ENCODE data around the gene PLA2G4D.

The PLA2G4D gene

DNA sequence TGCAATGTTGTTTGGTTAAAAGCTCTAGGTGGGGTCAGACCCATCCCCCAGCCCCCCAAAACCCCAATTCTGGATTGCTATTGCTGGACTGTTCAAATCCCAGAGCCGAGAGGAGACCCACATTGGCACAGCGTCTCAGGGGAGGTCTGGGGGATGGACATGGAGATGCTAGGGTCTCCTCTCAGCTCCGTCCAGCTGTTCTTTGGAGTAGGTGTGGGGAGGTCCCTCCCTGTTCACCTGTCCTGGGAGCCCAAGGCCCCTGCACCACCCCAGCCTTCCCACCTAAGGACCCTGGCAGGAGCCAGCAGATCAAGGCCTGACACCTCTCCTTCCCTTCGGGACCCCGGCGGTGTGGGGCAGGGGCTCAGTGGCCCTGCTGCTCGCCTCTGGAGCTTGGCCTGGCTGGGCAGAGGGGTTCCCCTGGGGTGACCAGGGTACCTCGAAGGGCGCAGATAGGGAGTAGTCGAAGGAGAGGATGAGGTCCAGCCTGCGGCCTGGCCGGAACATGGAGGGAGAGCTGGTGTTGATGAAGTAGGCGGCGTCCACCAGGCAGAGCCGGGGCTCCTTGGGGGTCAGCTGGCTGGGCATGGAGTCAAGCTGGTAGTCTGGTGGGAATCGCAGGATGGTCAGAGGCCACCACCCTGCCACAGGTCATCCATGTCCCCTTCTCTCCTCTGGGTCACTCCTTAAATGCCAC lies 23.9 kb downstream of the PLA2G4D start:
- DNase-seq: no peak

DNA sequence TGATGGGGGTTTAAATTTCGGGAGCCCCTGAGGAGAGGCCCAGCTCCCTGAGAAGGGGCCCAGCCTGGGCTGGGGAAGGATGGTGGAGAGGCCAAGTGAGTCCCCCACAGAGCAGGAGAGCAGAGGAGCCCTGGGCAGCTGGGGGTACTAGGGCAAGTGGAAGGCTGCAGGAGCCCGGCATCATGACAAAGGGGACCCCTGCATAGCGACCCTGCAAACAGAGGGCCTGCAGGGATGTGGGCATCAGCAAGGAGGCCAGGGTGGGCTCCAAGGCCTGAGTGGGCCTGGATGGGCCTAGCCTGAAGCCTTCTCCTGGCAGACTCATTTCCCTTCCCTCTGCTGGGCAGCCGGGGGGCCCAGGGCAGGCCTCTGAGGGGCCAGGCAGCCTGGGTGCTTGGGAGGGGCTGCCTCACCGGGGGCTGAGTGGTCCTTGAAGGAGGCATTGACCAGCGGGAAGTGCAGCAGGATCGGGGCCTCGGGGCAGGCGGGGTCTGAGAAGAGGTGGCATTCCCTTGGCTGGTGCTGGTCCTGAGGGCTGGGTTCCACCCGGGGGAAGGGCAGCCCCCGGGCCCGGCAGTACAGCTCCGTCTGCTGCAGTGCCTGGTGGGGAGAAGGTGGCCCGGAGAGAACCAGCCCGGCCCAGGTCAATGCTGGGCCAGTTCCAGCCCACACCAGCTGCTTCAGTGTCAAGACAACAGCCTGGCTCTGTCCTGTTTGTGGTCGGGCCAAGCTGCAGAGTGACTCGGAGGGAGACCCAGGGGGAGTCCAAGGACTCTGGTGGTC lies 24.7 kb downstream of the PLA2G4D start:
- DNase-seq: no peak

DNA sequence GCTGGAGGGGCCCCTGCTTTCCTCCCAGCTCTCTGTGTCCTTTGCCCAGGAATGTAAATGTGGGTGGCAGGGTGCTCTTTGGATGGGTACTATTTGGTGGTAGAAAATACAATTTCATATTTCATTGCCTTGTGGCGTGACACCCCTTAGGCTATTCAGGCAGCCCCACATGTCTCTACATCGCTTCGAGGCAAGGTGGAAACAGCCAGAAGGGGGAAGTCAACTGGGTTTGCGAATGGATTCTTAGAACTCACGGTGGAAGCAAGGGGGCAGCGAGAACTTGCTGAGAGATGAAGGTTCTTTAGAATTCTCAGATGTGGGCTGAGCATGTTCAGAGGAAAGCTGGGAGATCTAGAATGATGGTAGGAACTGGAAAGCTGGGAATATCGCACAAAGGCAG lies 25.3 kb downstream of the PLA2G4D start:
- DNase-seq: no peak

DNA sequence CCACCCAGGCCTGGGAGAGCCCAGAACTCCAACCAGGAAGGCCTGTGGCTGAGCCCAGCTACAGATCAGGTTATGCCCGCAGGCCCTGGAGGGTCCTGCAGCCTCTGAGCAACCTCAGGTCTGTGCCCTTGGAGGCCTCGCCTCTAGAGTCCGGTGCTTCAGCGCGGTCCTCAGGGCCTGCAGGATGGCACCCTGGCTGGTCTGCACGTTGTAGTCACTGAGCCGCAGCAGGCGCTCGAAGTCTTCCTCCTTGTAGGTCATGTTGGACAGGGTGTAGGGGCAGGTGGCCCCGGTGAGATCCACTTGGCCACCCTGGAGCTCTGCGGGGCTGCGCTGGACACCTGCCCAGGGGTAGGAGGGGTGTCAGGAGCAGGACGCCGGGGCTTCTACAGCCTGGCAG lies 25.8 kb downstream of the PLA2G4D start:
- no peak for DNase-seq

DNA sequence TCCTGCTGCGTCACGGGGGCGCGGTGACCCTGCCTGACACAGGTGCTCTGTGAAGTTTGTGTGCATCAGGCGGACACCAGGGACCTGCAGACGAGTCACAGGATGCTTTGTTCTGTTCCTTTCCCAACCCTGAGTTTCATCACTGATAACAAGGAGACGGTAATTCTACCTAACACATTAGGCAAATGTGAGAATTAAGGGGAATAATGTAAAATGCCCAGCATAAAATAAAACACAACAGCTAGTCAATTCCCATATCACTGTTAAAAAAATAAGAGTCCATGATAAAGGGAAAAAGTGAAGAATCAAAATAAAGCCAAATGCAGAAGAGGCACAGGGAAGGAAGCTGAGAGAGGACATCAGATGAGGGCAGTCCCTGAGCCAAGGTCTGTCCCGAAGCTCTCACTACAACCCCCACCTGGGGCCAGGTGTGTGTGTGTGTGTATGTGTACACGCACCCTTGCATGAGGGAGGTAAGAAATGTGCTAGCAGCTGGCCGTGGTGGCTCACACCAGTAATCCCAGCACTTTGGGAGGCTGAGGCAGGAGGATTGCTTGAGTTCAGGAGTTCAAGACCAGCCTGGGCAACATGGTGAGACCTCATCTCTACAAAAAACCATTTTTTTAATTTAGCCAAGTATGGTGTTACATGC lies 27.5 kb downstream of the PLA2G4D start:
- no peak for DNase-seq

DNA sequence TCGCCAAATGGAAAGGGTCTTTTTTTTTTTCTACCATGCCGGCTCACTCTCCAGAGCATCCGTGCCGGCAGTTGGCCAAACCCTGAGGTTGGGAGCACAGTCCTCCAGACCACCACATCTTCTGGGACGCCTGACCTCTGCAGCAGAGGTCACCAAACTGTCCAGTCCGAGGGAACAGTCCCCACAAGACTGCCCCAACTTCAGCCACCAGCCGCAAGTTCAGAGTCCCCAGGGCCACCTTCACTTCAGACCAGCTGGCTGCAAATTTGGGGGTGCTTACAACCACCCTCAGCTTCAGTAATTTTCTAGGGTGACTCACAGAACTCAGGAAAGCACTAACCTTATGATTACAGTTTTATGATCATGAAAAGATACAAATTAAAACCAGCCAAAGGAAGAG lies 28.9 kb downstream of the PLA2G4D start:
- DNase-seq: no peak

DNA sequence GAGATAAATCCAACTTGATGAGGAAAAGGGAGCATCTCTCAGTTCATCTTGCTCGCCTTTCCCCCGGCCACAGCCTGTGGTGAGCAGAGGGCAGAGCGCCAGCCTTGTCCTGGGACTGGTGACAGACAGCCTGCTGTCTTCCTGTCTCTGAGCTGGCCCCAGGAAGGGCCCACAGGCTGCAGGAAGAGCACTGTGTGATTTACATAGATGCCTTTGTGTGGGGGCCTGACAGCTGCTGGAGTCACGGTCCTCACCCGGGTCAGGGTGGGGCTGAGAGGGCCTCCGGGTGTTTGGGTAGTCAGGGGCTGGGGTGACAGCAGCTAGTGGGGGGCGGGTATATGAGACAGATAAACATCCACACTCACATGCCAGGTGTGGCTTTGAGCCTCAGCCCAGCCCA lies 29.3 kb downstream of the PLA2G4D start:
- DNase-seq: no peak

DNA sequence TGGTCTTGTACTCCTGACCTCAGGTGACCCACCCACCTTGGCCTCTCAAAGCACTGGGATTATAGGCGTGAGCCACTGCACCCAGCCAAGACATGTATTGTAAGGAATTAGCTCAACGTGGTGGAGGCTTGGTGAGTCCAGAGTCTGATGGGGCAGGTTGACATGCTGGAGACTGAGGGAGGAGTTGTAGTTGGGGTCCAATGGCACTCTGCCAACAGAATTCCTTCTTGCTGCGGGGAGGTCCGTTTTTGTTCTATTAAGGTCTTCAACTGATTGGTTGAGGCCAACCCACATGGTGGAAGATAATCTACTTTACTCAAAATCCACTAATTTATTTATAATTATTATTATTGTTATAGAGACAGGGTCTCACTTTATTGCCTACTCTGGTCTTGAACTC lies 30.1 kb downstream of the PLA2G4D start:
- DNase-seq: no peak

DNA sequence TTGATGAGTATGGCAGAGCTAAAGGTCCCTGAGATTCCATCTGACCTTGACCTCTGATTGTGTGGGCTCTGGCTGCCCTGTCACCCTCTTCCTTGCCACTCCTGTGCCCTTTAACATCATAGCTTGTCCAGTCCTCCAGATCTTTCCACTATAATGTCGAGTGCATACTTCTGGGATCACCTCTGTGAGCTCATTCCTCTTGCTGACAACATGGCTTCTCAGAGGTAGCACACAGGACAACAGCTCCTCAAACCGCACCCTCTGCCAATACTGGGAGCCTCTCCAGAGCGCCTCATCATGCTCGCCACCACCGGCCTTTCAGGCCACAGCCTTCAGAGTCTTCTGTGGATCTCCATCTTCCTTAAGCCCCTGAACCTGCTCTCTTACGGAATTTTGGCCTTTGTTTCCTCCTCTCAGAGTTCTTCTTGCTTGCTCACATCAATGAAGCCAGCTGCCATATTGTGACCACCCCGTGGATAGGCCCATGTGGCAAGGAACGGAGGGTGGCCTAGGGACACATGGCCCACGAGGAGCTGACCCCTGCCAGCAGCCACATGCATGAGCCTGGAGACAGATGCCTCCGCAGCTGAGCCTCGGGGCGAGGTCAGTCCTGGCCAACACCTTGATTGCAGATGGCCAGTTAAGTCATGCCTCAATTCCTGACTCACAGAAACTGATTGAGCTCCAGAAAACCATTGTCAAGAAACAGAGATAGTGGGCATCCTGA lies 31.1 kb downstream of the PLA2G4D start:
- DNase-seq: no peak

DNA sequence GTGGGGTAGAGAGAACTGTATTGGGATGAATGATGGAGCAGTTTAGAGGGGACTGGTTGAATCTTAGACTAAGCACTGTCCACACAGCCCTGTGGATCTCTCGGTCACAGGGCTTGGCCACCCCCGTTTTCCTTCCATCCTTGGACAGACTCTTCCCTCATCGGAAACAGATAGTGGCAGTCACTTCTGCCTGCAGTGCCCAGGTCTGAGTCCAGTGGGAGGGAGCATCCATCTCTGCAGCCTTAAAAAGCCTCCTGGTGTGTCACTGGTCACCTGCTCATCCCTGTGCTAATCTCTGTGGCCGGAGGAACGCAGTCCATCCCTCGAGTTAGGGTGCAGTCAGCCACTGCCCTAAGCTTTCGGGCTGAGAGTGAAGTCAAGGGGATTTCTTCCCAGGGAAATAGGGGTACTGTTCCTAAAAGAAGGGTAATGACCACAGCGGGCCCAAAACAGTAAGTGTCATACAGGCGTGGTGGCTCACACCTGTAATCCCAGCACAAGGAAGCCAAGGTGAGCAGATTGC lies 32.0 kb downstream of the PLA2G4D start:
- DNase-seq: no peak

DNA sequence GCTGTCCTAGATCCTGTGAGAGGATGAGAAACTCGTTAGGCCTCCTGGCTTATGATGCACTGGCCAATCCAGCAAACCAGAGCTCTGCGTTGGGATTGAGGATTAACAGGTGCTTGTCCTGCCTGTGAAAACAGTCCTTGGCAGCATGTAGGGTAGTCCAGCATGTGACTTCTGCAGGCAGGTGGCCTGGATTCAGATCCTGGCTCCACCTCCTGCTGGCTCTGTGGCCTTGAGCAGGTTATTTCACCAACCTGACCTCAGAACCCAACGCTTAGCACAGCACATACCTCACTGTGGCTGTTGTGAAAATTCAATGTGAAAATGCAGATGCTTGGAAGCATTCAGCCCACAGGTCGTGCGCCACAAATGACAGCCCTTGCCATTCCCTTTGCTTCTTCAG lies 33.6 kb downstream of the PLA2G4D start:
- no peak for DNase-seq

DNA sequence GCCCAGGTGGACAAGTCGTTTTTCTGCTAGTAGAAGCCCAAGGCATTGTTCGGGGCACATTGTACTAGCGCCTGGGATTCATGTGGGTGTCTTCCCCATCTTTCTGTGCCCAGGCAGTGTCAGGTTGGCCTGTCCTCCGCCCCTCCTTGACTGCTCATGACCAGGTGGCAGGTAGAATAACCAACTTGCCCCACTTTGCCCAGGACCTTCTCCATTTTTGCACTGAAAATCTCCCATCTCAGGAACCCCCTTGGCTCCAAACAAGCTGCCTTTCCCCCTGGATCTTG lies 33.9 kb downstream of the PLA2G4D start:
- no peak for DNase-seq

DNA sequence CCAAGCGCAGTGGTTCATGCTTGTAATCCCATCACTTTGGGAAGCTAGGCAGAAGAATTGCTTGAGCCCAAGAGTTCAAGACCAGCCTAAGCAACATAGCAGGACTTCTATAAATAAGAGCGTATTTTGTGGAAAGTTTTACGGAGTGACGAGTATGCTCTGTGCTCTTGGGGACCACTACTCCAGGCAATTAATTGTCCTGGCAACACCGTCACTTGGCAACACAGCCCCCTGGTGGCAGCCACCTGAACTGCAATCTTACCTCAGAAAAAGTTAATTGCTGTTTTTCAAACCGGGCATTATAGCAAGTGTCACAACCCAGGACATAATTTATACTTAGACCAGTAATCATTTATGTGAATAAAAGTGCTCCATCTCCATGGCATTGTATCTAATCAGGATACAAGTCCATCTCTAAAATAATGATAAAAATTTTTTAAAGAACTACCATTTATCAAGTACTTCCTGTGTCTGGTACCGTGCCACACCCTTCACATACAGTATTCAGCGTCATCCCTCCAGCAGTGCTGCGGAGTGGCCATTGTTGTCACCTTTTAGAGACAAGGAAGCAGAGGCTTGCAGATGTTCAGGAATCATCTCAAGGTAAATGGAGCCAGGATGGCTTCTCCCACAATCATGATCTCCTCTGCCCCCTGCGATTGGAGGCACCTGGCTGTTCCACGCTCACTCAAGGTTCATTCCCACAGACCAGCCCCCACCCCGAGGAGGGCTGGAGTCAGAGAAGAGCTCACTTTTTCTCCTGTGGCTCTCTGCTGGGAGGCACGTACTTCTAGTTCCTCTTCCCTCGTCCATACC lies 34.5 kb downstream of the PLA2G4D start:
- peak; percentile 63 for DNase-seq

DNA sequence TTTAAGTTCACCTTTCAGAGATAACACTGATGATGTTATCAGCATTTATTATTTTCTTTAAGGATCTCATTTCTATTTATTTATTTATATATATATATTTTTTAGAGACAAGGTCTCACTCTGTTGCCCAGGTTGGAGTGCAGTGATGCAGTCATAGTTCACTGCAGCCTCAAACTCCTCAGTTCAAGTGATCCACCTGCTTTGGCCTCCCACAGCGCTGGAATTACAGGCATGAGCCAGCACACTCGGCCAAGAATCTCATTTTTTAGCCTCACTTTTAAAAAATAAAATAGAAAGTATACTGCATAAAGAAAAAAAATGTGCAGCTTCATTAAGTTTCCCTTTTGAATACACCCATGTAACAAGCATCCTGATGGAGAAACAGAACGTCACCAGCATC lies 35.6 kb downstream of the PLA2G4D start:
- no peak for DNase-seq

DNA sequence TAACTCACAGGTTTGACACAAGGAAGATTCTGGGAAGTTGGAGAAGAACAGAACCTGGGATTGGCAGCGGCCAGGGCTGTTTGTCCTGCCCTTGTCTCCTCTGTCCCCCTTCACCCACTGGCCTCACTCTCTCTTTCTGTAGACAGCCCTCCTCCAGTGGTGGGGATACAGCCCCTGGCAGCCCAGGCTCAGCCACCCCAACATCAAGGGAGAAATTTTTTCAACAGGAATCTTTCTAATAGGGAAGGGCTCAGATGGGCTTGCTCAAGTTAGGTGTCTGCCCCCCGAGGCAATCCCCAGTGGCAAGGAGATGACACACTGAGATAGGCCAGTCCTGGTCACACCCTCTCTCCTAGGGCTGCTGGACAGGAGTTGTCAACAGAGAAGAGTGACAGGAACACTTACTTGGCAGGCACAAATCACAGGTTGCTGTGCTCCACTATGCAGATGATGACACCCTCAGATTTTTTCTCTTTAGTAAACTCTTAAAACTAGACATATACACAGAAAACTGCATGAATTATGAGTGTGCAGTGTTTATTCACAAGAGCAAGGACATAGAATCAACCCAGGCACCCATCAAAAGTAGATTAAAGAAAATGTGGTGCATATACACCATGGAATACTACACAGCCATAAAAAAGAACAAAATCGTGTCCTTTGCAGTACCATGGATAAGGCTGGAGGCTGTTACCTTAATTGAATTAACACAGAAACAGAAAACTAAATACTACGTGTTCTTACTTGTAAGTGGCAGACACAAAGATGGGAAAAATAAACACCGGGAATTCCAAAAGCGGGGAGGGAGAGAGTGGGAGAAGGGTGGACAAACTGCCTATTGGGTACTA lies 36.3 kb downstream of the PLA2G4D start:
- no peak for DNase-seq

DNA sequence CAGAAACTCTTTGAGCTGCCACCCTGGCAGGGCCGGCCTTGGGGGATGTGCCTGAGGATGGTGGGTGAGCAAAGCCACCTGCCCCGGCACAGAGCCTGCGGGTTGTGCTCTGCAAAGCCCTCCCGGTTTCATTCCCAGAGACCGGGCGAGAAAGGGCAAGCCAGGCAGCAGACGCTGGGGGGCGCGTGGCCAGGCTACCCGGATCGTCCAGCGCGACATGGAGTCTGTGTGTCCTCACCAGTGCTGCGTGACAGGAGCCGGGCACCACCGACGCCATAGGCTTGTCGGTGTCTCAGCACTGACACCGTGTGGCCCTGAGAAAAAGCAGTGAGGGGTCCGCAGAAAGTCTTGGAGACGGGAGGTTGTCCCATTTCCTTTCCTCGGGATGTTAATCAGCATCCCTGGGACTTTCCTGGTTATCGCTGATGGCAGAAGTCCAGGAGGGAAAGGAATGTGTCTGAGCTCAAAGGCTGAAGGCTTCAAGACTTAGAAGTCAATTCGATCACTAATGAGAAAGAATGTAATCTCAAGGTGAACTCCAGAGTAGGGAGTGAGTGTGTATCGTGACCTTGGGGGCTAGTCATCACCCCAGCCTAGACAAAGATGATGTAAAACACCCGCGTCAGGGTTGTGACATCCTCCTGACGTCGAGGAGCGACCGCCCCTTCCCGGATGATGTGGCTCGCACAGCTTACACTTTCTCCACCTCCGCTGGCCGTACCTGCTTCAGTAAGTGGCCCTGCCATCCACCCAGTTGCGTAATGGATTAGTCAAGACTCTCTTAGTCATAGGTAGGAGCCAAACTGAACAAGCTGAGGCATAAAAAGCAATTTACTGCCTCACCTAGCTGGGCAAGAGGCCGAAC lies 37.2 kb downstream of the PLA2G4D start:
- peak; percentile 62 for DNase-seq

DNA sequence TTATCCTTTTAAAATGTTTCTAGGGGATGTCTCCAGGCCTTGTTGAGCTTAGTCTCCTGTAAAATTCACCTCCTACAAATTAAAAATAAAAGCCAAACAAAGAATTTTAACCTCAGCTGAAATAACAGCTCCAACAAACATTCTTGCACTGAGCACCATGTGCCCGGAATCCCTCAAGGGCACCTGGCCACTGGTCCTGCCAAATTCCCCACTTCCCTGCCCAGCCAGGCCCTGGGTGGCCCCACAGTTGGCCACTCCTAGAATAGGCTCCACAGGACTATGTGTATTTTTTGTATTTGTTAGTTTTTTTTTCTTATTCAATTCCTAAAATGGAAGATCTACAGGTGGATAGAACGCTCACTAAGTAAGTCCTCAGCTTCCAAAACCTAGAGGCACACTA lies 40.4 kb downstream of the PLA2G4D start:
- DNase-seq: no peak

DNA sequence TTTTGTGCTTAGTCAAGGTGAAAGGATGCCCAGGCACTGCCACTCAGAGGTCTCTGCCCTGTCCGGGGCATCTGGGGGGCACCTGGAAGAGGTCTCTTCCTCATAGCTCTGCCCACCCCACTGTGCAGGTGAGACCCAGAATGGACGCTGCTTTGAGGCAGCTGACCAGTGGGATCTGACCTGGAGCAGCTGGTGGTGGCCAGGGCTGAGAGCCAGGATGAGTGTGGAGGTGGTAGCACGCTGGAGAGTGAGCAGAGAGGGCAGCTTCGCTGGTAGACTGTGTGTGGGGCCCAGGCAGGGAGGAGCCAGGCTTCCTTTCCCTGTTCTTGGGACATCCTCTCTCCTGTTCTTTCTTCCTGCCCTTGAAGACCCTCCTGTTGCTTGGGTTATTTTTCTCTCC lies 41.4 kb downstream of the PLA2G4D start:
- no peak for DNase-seq

DNA sequence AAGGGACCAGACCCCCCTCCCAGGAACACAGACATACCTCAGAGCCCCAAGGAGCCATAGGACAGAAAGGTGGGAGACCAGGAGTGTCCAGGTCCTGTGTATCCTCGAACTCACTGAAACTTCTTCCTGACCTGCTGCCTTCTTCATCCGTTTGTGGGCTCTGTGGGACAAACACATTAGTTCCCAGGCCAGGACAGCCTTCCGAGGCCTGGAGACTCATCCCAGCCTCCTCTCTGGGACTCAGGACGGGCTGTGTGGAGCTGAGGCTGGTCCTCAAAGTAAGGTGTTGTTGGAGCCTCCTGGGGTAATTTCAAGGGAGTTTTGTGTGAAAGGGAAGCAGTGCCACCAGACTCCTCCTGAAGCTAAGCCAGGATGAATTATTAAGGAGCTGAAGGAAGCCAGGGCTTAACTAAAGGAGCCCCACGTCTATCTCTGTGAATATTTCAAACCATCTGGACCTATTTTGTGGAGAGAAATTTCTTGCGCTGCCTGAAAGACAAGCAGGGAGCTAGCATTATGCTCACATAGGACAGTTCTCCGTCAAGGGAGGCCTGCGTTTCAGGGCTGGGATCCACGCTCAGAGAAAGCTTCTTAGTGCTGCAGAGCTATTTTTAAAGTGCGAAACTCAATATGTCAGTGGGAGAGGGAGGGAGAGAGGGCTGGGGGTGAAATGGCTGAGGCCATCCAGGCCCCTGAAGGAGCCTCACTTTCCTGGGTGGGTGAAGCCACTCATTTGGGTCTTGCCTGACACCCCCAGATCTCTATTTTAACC lies 43.7 kb downstream of the PLA2G4D start:
- DNase-seq: no peak

DNA sequence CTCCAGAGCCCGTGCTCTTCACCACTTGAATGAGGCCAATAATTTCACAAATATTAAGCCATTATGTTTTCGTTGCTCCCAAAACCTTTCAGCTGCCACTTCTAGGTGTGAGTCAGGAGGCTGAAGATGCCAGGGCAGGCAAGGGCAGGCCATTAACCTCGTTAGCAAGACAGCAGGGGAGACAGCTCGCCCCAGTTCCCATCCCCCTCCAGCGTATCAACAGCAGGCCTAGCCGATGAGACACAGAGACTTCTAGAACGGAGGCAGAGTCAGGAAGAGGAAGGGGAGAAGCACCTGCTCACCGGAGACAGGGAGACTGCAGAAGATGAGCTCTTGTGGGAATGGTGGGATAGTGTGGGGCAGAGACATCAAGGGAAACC lies 45.6 kb downstream of the PLA2G4D start:
- DNase-seq: no peak

Data from activated CD4-positive, alpha-beta T cell treated with anti-CD3 and anti-CD28 coated beads, Interleukin-10, Interleukin-2, amounts not matched to agents 100 ng/mL and 50 ng/mL, durations not matched to agents 16 hours and 8 hours (primary cell).